Kidney capillary endothelial cell (primary cell): Measurements from ENCODE around the gene KRIT1.
"Not testable (repeated sequence)": the region's sequence is repeated elsewhere in the genome, so short reads cannot be mapped to it uniquely, and the experiment has no call there.

Experiments
- DNase-seq: peaks from one replicate; pipeline ENCODE4 v3.0.0-alpha.2; 2018; ENCODE audit warnings: low spot score

Gene KRIT1

GRCh38 chr7:92245487-92246359 is at the start of gene KRIT1, which contains the start of gene ANKIB1:
TSS of gene KRIT1 (minus strand) at chr7:92245914. CDS start at chr7:92242135, 3,779 bp downstream.
TSS of gene ANKIB1 (plus strand) at chr7:92245974. CDS start at chr7:92294979, 49,005 bp downstream.
- peak; percentile 79 for DNase-seq

- no peak for DNase-seq
These were observed 49.7 kb upstream of the KRIT1 start for GRCh38 chr7:92295391-92295790.

GRCh38 chr7:92293896-92294590 is 48.3 kb upstream of the KRIT1 start:
- DNase-seq = no peak

- DNase-seq = no peak
These were observed 47.3 kb upstream of the KRIT1 start for GRCh38 chr7:92292981-92293380.

- DNase-seq = no peak
These were observed 43.6 kb upstream of the KRIT1 start for GRCh38 chr7:92289321-92289720.

- no peak for DNase-seq
These were observed 37.2 kb upstream of the KRIT1 start for GRCh38 chr7:92282930-92283329.

- no peak for DNase-seq
These were observed 36.6 kb upstream of the KRIT1 start for GRCh38 chr7:92282221-92282814.

- DNase-seq = no peak
These were observed 35.3 kb upstream of the KRIT1 start for GRCh38 chr7:92281031-92281430.

- DNase-seq = no peak
These were observed 33.8 kb upstream of the KRIT1 start for GRCh38 chr7:92279396-92280031.

- no peak for DNase-seq
These were observed 30.7 kb upstream of the KRIT1 start for GRCh38 chr7:92276460-92276864.

- DNase-seq = no peak
These were observed 29.6 kb upstream of the KRIT1 start for GRCh38 chr7:92275327-92275726.

- DNase-seq = no peak
These were observed 23.2 kb upstream of the KRIT1 start for GRCh38 chr7:92268921-92269320.

GRCh38 chr7:92266415-92267241 is 20.9 kb upstream of the KRIT1 start:
- no peak for DNase-seq

- no peak for DNase-seq
These were observed 14.6 kb upstream of the KRIT1 start for GRCh38 chr7:92260248-92260781.

- DNase-seq = no peak
These were observed 14.0 kb upstream of the KRIT1 start for GRCh38 chr7:92259610-92260247.

GRCh38 chr7:92259062-92259461 is 13.3 kb upstream of the KRIT1 start:
- DNase-seq = no peak

- no peak for DNase-seq
These were observed 9.6 kb upstream of the KRIT1 start for GRCh38 chr7:92255308-92255707.

GRCh38 chr7:92254800-92255199 is 9.1 kb upstream of the KRIT1 start:
- DNase-seq = not testable (repeated sequence)

GRCh38 chr7:92253251-92253650 is 7.5 kb upstream of the KRIT1 start:
- DNase-seq = no peak

- no peak for DNase-seq
These were observed 5.5 kb upstream of the KRIT1 start for GRCh38 chr7:92251181-92251580.

GRCh38 chr7:92250603-92251002 is 4.9 kb upstream of the KRIT1 start:
- DNase-seq = no peak
